GM11168 (cell line): Measurements from ENCODE around the gene GIPC1.
"Not testable (repeated sequence)": the region's sequence is repeated elsewhere in the genome, so short reads cannot be mapped to it uniquely, and the experiment has no call there.

Source experiments
- in situ Hi-C: fragments of 300-500 bp; cut with MboI; formaldehyde crosslinking; loops from one replicate; pipeline ENCODE4 v1.12.0; 2022; ENCODE audit warnings: low sequenced_read_pairs; ENCODE audit not compliant: unreplicated experiment

GIPC1 gene

DNA sequence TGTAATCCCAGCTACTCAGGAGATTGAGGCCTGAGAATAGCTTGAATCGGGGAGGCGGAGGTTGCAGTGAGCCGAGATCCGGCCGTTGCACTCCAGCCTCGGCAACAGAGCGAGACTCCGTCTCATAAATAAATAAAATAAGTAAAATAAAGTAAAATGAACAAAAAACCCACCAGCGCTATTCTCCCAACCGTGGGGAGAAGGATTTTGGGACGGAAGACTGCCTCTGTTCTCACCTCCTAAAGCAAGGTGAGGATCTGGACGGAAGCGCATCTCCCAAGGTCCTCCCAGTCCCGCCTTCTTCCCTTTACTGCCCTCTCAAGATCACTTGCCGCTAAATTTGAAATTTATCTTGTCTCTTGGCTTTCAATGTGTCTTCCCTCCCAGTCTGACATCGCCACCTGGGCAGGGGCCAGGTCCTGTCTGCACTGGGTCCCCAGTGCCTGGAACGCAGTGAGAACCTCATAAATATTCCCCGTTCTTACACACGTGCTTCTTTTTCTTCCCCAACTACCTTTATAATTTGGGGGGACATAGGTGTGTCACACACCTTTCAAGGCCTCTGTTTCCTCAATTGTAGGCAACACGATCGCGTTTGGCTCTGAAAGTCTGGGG lies 23.4 kb upstream of the GIPC1 start:
- in situ Hi-C loops = no loop called here

GRCh38 chr19:14517840-14518505 lies 22.0 kb upstream of the GIPC1 start, which contains the start of gene DNAJB1:
Gene DNAJB1, minus strand, starts transcription at chr19:14518397. Its CDS starts 48 bp downstream, at chr19:14518349.
- in situ Hi-C loops = no loop called here

DNA sequence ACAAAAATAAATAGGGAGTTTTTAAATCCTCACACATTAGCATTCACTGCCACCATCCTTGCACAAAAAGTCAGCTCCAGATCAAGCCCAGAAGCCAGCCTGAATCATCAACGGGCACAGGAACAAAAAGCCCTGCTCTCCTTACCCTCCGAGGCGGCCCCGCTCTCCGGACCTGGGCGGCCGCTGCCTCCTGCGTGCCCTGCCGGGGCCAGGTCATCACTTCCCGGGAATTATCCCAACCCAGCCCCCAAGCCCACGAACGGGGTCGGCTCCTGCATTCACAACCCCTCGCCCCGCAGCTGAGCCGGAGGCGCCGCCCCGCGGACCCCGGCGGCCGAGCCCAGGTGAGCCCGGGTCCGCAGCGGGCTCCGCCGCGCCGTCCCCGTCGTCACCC lies 21.5 kb upstream of the GIPC1 start:
- in situ Hi-C loops = no loop called here

- in situ Hi-C loops = no loop called here
Measured at GRCh38 chr19:14516746-14517438, 21.0 kb upstream of the GIPC1 start.

DNA sequence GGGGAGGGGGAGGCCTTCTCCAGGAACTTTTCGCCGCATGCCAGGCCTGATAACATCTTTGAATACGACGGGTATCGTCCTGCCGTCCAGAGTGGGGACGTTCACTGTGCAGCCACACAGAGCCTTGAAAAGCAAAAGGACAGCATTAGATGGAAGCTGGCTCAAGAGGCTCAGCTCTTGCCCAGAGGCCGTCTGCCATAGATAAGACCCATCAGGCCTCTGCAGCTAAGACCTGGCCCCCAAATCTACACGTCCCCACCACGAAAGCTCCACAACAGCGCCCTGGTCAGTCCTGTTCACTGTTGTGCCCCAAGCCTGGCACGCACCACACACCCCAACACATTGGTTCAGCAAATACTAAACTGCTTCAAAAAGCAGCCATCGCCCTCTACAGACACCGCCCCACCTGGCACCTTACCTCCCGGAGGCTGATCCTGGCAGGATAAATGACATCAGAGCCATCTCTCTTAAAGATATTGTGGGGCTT lies 20.2 kb upstream of the GIPC1 start:
- in situ Hi-C loops = no loop called here

DNA sequence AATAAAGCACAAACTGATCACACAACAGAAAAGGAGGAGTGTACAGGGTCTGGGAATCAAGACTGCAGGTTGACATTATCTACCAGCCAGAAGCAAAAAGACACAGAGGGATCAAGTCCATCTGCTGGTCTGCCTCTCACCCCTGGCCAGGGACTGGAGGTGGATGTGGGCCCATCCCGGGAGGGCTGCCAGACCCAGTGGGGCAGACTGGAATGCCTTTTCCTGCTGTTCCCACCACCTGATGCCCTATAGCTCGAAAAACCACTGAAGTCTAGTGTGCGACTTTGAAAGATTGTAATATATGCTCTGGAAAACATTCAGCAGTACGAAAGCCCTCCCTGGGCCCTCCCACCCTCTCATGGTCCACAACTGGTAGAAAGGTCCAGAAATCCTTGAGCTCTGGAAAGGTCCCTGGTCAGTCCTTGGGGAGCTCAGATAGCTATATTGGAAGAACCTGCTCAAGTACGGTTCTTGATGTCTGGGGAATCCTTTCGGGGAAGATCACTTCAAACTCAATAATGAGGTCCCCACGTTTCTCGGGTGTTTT lies 19.6 kb upstream of the GIPC1 start:
- in situ Hi-C loops = no loop called here

DNA sequence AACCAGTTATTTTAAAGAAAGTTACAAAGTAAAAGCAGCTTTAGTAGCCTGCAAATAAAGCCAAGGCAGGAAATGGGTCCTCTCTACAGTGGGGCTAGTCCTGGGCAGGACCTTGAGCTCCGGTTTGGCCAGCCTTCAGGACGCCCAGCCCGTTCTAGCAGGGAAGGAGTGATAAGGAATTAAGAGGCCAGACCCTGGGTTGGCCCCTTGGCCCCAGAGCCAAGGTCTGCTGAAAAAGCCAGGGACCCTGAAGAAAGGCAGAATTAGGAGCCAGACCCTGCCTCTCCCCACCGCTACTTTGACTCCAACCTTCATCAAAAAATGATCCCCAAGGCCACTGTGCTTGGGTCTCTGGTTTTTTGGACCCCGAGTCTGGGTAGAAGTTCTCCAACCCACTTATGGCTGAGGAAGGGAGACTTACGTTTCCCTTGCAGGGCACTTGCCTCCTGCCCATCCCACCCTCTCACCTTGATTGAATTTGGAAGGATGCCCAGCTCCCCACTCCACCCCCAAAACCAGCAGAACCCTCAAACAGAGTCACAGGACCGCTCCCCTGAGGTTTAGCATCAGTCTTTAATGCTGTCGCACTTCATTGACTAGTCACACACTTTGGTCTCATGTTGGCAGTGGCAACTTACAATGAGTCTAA lies 18.4 kb upstream of the GIPC1 start:
- in situ Hi-C loops = no loop called here

DNA sequence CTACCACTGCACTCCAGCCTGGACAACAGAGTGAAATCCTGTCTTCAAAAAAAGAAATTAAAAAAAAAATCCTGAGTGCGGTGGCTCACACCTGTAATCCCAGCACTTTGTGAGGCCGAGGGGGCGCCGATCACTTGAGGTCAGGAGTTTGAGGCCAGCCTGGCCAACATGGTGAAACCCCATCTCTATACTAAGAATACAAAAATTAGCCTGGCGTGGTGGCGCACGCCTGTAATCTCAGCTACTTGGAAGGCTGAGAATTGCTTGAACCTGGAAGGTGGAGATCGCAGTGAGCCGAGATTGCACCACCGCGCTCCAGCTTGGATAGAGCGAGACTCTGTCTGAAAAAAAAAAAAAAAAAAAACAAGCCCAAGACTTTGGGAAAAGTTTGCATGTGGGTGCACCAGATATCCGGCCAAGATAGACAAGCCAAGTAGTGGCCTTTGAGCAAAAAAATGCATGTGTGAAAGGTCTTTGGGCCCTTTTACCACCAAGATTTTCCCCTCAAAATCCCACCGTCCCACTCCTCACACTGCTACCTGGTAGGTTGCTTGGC lies 16.6 kb upstream of the GIPC1 start:
- in situ Hi-C loops = no loop called here

- in situ Hi-C loops = no loop called here
Measured at GRCh38 chr19:14511229-14511593, 15.3 kb upstream of the GIPC1 start.

DNA sequence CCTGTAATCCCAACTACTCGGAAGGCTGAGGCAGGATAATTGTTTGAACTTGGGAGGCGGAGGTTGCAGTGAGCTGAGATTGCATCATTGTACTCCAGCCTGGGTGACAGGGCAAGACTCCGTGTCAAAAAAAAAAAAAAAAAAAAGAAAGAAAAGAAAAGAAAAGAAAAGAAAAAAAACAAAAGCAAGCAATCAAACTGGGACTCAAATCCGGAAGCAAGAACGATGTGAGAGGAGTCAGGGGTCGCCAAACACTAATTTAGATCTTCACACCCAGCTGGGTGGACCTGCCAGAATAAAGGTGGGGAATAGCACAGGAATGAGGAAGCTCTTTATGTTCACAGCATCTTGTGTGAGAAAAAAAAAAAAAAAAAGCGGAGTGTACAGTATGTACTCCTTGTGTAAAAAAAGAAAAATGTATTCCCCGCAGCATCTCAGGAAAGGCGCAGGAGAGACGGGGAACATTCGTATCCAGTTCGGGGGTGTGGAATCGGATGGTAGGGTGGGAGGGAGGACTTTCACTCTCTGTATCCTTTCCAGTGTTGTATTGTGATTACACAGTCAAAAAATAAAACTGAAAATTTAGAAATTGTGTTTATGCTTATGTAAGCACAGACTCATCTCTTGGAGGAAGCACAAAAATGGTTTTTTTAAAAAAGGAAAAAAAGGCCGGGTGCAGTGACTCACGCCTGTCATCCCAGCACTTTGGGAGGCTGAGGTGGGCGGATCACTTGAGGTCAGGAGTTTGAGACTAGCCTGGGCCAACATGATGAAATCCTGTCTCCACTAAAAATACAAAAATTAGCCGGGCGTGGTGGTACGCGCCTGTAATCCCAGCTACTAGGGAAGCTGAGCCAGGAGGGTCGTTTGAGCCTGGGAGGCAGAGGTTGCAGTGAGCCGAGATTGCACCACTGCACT lies 14.6 kb upstream of the GIPC1 start:
- in situ Hi-C loops = no loop called here

GRCh38 chr19:14507704-14508542 lies 12.0 kb upstream of the GIPC1 start:
- in situ Hi-C loops = no loop called here

- in situ Hi-C loops = no loop called here
Measured at GRCh38 chr19:14505488-14506239, 9.7 kb upstream of the GIPC1 start.

DNA sequence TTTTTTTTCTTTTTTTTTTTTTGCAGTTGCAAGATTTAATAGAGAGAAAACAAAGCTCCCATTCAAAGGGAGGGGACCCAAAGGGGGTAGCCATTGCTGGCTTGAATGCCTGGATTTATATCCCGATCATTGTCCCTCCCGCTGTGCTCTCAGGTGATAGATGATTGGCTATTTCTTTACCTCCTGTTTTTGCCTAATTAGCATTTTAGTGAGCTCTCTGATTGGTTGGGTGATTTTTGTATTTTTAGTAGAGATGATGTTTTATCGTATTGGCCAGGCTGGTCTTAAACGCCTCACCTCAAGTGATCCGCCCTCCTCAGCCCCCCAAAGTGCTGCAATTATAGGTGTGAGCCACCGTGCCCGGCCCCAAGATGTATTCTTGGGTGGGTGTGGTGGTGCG lies 8.6 kb upstream of the GIPC1 start:
- in situ Hi-C loops = not testable (repeated sequence)

DNA sequence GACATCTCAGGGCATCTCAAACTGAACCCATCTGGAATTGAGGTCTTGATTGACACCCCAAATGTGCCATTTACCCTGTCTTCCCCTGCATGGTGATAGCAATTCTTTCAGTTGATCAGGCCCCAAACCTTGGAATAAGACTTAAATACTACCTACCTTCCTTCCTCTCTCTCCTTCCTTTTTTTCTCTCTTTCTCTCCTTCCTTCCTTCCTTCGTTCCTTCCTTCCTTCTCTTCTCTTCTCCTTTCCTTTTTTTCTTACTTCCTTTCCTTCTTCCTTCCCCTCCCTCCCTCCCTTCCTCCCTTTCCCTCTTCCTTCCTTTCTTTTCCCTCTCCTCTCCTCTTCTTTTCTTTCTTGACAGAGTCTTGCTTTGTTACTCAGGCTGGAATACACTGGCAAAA lies 7.4 kb upstream of the GIPC1 start:
- in situ Hi-C loops = no loop called here

GRCh38 chr19:14502334-14503092 lies 6.6 kb upstream of the GIPC1 start:
- in situ Hi-C loops = no loop called here

GRCh38 chr19:14497228-14497921 lies 1.4 kb upstream of the GIPC1 start:
- in situ Hi-C loops = no loop called here

GRCh38 chr19:14496834-14497227 lies 904 bp upstream of the GIPC1 start:
- in situ Hi-C loops = no loop called here
